Colon (tissue), 2 donors: ENCODE measurements around the gene CTNNA1.
"Not testable (repeated sequence)": the region's sequence is repeated elsewhere in the genome, so short reads cannot be mapped to it uniquely, and the experiment has no call there.

Source experiments
- FAIRE-seq: peaks from 2 replicates; lab custom pipeline; 2012; peaks lifted over from hg19 to GRCh38; lab: Jason Lieb, UNC
- donor health status: control.
- donor health status: control.

CTNNA1 gene

GRCh38 chr5:138757061-138757776, 4.0 kb downstream of the CTNNA1 start:
- no peak for FAIRE-seq

- FAIRE-seq: no peak
Measured at GRCh38 chr5:138760448-138761110, 7.4 kb downstream of the CTNNA1 start.

GRCh38 chr5:138761115-138761514, 7.9 kb downstream of the CTNNA1 start:
- FAIRE-seq: not testable (repeated sequence)

- not testable (repeated sequence) for FAIRE-seq
Measured at GRCh38 chr5:138761670-138762069, 8.4 kb downstream of the CTNNA1 start.

- FAIRE-seq: no peak
Measured at GRCh38 chr5:138762110-138762509, 8.9 kb downstream of the CTNNA1 start.

- no peak for FAIRE-seq
Measured at GRCh38 chr5:138763037-138763778, 10.0 kb downstream of the CTNNA1 start.

- FAIRE-seq: no peak
Measured at GRCh38 chr5:138770291-138770690, 17.1 kb downstream of the CTNNA1 start.

GRCh38 chr5:138770977-138771376, 17.8 kb downstream of the CTNNA1 start:
- FAIRE-seq: no peak

- FAIRE-seq: no peak
Measured at GRCh38 chr5:138772986-138773594, 19.9 kb downstream of the CTNNA1 start.

GRCh38 chr5:138773624-138774023, 20.4 kb downstream of the CTNNA1 start:
- not testable (repeated sequence) for FAIRE-seq

GRCh38 chr5:138775034-138775433, 21.8 kb downstream of the CTNNA1 start:
- no peak for FAIRE-seq

- FAIRE-seq: no peak
Measured at GRCh38 chr5:138778234-138778633, 25.0 kb downstream of the CTNNA1 start.

- no peak for FAIRE-seq
Measured at GRCh38 chr5:138783976-138784375, 30.8 kb downstream of the CTNNA1 start.

- FAIRE-seq: no peak
Measured at GRCh38 chr5:138784590-138784989, 31.4 kb downstream of the CTNNA1 start.

- FAIRE-seq: no peak
Measured at GRCh38 chr5:138789771-138790242, 36.6 kb downstream of the CTNNA1 start.

GRCh38 chr5:138790684-138791083, 37.5 kb downstream of the CTNNA1 start:
- FAIRE-seq: no peak

- FAIRE-seq: no peak
Measured at GRCh38 chr5:138792195-138792790, 39.1 kb downstream of the CTNNA1 start.

GRCh38 chr5:138793575-138793974, 40.4 kb downstream of the CTNNA1 start:
- FAIRE-seq: no peak

GRCh38 chr5:138803285-138803684, 50.1 kb downstream of the CTNNA1 start:
- no peak for FAIRE-seq

- no peak for FAIRE-seq
Measured at GRCh38 chr5:138803935-138804334, 50.7 kb downstream of the CTNNA1 start.

- no peak for FAIRE-seq
Measured at GRCh38 chr5:138805096-138805495, 51.9 kb downstream of the CTNNA1 start.

GRCh38 chr5:138807182-138807581, 54.0 kb downstream of the CTNNA1 start:
- FAIRE-seq: no peak
